Left ventricle myocardium inferior (tissue), 1 donor: ENCODE measurements around the gene MAP3K4. TPM values are rescaled to one million over a fixed set of nuclear protein-coding genes. Genes with fewer than 3 reads are reported as not detected.
A peak's percentile ranks its signal among the peaks of the same experiment; 100 is the strongest.

ENCODE experiments used
- DNase-seq: peaks from one replicate; pipeline ENCODE4 v3.0.0-alpha.2; 2020
- H3K27ac ChIP-seq: fragments of 200-600 bp; replicated peaks from 2 replicates; pipeline ENCODE4 v1.8.0; 2021
- H3K27me3 ChIP-seq: fragments of 200-600 bp; 2 replicates; pipeline ENCODE4 v1.8.0; 2021; ENCODE audit warnings: low read depth
- H3K36me3 ChIP-seq: fragments of 200-600 bp; 2 replicates; pipeline ENCODE4 v1.8.0; 2021
- H3K4me1 ChIP-seq: fragments of 200-600 bp; 2 replicates; pipeline ENCODE4 v1.8.0; 2021
- H3K4me3 ChIP-seq: fragments of 200-600 bp; 2 replicates; pipeline ENCODE4 v1.8.0; 2021; ENCODE audit warnings: mild to moderate bottlenecking, moderate library complexity
- H3K9me3 ChIP-seq: fragments of 200-600 bp; replicated peaks from 2 replicates; pipeline ENCODE4 v1.8.0; 2021
- intact Hi-C: fragments of 100-400 bp; cut with micrococcal nuclease; formaldehyde crosslinking; loops from one replicate; pipeline ENCODE4 v1.11.0; 2022
- total RNA-seq: library from RNA; stranded (reverse); fragmentation: NEBNext Ultra II Directional; extraction: Animal tissue kit (Norgen Biotek cat#: 25700); gene quantifications from one replicate; pipeline ENCODE4 v1.2.1, GENCODE V29; 2021
- TF ChIP-seq, protein P1 (sequence below): fragments of 200-600 bp; IDR thresholded peaks from 2 replicates; pipeline ENCODE4 v1.8.0; 2021; ENCODE audit warnings: antibody characterized with exemption, mild to moderate bottlenecking, borderline replicate concordance
- donor health status: DM: no; HTN: yes; CAD: no; lungs with severe emphysema.

MAP3K4 gene
- total RNA-seq, 1 donor from 2014 or later, result 37.1 TPM

DNA sequence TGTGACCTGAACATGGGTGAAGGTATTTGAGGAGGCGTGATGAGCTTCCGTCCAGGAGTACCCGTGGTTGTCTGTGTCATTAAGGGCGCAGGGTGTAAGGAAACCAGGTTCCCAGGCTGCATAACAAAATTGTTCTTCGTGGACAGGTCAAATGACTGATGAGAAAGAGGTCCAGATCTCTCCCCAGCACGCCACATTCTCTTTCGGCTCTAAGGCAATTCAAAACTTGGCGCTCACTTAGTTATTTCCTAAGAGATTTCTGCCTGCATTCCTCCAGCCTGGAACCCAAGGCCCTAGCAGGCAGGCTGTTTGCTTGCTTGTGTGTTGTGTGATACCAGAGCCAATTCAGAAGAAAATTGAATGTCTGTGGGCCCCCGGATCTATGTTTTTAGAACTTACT is 142.4 kb downstream of the MAP3K4 start:
- peaks cover 29% of the 10 kb centered on the region for H3K36me3 ChIP-seq

DNA sequence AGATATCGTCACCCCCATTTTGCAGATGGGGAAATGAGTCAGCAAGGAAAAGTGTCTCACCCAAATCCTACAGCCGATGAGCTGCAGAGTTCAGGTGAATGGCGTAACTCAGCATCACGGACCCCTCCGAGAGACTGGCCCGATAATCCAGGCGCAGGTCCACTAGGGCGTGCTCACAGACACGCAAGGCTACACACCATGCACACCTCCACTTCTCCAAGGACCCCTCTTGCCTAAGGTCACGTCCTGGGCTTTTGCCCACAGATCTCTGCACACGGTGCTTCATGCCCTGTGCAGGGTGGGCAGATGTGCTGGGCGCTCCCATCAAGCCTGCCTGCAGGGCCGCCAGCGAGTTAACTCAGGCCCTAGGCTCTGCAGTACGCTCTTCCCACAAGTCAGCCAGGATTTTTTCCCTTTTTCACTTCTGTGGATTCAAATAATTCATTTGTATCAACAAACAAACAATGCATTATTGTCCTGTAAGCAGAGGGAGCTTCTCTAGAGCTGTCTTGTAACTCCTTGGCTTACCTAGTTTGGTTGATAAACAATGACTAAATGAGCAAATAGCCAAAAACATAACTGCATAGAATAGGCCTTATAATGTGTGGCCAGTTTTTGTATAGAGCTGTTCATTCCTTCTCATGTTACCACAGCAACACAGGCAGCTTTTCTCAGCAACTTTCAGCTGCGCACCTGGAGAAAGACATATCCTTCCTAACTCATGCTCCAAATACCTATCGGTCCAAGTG is 143.2 kb downstream of the MAP3K4 start:
- DNase-seq, result no peak
- Histone ChIP-seq H3K36me3 (peaks cover 26% of the 10 kb centered on the region), H3K27me3 (no peaks in the 10 kb centered on the region), H3K9me3 (no peaks in the 10 kb centered on the region), H3K27ac (no peak overlapping the region), H3K4me3 (no peak overlapping the region), H3K4me1 (peaks cover 43% of the 10 kb centered on the region)
- intact Hi-C loops, result no loop called here
- TF ChIP-seq, protein P1, sequence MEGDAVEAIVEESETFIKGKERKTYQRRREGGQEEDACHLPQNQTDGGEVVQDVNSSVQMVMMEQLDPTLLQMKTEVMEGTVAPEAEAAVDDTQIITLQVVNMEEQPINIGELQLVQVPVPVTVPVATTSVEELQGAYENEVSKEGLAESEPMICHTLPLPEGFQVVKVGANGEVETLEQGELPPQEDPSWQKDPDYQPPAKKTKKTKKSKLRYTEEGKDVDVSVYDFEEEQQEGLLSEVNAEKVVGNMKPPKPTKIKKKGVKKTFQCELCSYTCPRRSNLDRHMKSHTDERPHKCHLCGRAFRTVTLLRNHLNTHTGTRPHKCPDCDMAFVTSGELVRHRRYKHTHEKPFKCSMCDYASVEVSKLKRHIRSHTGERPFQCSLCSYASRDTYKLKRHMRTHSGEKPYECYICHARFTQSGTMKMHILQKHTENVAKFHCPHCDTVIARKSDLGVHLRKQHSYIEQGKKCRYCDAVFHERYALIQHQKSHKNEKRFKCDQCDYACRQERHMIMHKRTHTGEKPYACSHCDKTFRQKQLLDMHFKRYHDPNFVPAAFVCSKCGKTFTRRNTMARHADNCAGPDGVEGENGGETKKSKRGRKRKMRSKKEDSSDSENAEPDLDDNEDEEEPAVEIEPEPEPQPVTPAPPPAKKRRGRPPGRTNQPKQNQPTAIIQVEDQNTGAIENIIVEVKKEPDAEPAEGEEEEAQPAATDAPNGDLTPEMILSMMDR, result no peak

More for the DNA sequence above, 142.4 kb downstream of the MAP3K4 start:
- Histone ChIP-seq H3K27ac (peak overlapping the region; percentile 32), H3K4me3 (no peak overlapping the region), H3K27me3 (no peaks in the 10 kb centered on the region), H3K4me1 (peaks cover 37% of the 10 kb centered on the region), H3K9me3 (no peaks in the 10 kb centered on the region)
- intact Hi-C loops, result no loop called here
- TF ChIP-seq, protein P1, result no peak
- DNase-seq, result no peak

DNA sequence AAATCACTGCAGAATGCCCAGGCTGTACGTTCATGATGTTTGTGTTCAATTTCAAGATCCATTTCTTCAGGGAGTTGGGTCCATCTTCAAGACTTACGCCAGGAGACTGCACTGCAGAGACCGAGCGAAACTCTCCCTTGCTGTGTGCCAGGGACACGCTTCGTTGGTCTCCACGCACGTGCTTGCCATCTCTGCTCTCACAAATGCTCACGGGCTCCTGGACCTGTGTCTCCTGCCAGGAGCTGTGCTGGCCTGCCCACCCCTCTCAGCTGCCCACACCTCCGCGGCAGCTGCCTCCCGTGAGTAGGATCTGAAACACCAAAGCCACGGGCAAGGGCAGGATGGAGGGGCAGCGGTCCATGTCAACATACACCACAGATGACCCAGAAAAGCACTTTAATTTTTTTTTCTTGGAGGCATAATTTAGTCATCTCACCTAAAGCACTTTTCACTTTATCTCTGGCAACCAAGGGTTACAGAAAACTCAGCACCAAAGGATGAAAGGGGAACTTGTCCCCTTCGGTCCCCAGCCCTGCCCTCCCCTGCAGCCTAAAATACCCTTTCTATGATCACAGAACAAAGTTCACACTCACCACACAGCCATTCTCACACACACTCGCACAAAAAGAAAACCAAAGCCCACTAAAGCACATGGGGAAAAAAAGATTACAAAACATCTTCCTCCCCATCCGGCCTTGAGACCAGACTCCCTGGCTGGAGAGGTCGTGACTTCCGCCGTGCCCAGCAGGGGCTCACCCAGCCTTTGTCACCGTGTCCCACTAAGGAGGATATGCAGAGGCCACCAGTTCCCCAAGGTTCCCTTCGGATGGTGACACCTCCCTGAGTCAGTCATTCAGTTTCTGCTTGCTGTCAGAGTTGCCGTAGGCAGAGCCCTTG is 144.4 kb downstream of the MAP3K4 start:
- TF ChIP-seq, protein P1, result no peak
- H3K9me3 ChIP-seq, result no peaks in the 10 kb centered on the region
- H3K4me3 ChIP-seq, result no peak overlapping the region
- no peak for DNase-seq
- H3K27ac ChIP-seq, result no peak overlapping the region
- intact Hi-C loops, result no loop called here
- peaks cover 39% of the 10 kb centered on the region for H3K4me1 ChIP-seq
- peaks cover 17% of the 10 kb centered on the region for H3K36me3 ChIP-seq
- H3K27me3 ChIP-seq, result no peaks in the 10 kb centered on the region

DNA sequence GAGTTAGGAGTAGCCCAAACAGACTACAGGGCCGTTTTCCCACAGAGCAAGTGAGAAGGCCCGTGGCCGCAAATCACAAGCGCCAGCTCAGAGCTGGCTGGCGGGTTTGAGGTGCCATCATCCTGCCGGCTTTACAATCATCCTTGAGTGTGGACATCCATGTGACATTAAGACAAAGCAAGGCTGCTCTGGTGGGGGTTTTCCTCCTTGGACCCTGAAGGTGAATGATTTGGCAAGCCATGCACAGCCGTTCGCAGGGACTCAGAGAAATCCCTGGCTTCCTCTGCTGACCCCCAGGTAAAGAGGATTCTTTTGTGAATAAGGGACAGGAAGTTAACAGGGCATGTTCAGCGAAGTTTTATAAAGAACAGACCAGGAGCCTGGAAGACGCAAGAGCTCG is 145.1 kb downstream of the MAP3K4 start:
- Histone ChIP-seq H3K9me3 (no peaks in the 10 kb centered on the region), H3K4me3 (no peak overlapping the region), H3K27ac (no peak overlapping the region), H3K36me3 (peaks cover 17% of the 10 kb centered on the region), H3K27me3 (no peaks in the 10 kb centered on the region), H3K4me1 (peaks cover 34% of the 10 kb centered on the region)
- intact Hi-C loops, result no loop called here
- TF ChIP-seq, protein P1, result no peak
- DNase-seq, result no peak

DNA sequence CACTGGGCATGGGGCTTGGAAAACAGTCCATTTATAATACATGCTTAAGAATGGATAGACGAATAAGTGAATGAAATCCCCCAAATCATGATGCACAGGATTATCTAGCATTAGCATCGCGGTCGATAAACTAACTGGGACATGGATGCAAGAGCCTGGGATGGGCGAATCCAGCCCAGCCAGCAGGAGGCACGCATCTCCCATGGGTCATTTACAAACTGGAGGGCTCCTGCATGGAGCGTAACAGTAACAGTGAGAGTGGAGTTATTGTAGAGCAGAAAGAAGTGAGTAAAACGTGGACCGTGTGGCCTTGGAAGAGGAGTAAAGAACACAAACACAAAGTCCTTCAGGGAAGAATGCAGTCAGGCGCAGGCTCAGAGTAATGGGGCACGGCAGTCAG is 145.8 kb downstream of the MAP3K4 start:
- TF ChIP-seq, protein P1, result no peak
- no peaks in the 10 kb centered on the region for H3K27me3 ChIP-seq
- DNase-seq, result no peak
- intact Hi-C loops, result no loop called here
- no peak overlapping the region for H3K27ac ChIP-seq
- H3K9me3 ChIP-seq, result no peaks in the 10 kb centered on the region
- peaks cover 17% of the 10 kb centered on the region for H3K36me3 ChIP-seq
- H3K4me1 ChIP-seq, result peaks cover 27% of the 10 kb centered on the region
- no peak overlapping the region for H3K4me3 ChIP-seq
